Mammary epithelial cell (primary cell): ENCODE results near the gene MCF2.

ENCODE experiments used
- CTCF ChIP-seq, 2 donors: IDR thresholded peaks in 1 of 2; conservative IDR thresholded peaks in 1 of 2; 2 replicates each; pipeline ENCODE4 v1.5.1; 2011 to 2012; ENCODE audit warnings: inconsistent platforms in 2 of 2, low read length in 2 of 2, mild to moderate bottlenecking in 2 of 2, control low read depth in 1 of 2, low read depth in 1 of 2; ENCODE audit not compliant: insufficient read depth in 1 of 2; ENCODE audit errors: extremely low read depth in 1 of 2
- EZH2 ChIP-seq: IDR thresholded peaks from 2 replicates; pipeline ENCODE4 v1.6.1; 2012; ENCODE audit warnings: low read length, inconsistent platforms, borderline replicate concordance

- TF ChIP-seq CTCF (conservative IDR thresholded peaks at IDR 0.05 in 1 of 2, IDR thresholded peaks at IDR 0.05 in 1 of 2; ENCODE audit: extremely low read depth in 1 of 2, insufficient read depth in 1 of 2, low read depth in 1 of 2, low read length in 2 of 2) (no peak), EZH2 (no peak)
Observed at GRCh38 chrX:139563251-139563650, 144.7 kb downstream of the MCF2 start.
